CD4-positive, alpha-beta memory T cell (primary cell): ENCODE measurements around the gene TUBB4B. TPM values are rescaled to one million over a fixed set of nuclear protein-coding genes. Genes with fewer than 3 reads are reported as not detected.
A peak's percentile ranks its signal among the peaks of the same experiment; 100 is the strongest.

Experiments
- CTCF ChIA-PET: fragments of 350-600 bp; sonication (Branson Sonifier 250); formaldehyde crosslinking; loops from one replicate; lab custom pipeline; 2021; ENCODE audit warnings: inconsistent platforms; ENCODE audit not compliant: partially characterized antibody; lab: Charles Lee
- POLR2A ChIA-PET: fragments of 350-600 bp; sonication (Branson Sonifier 250); formaldehyde crosslinking; loops from one replicate; lab custom pipeline; 2021; ENCODE audit not compliant: partially characterized antibody; lab: Charles Lee
- DNase-seq, 5 donors: peaks; one replicate each; pipeline versions ENCODE4 v3.0.0 to v3.0.0-alpha.2; 2020 to 2022; ENCODE audit warnings: mixed read lengths in 1 of 5
- H3K27ac ChIP-seq: one replicate; pipeline ENCODE4 v1.7.0; 2013; ENCODE audit warnings: low read depth, low read length
- H3K27me3 ChIP-seq: 2 replicates; pipeline ENCODE4 v1.7.0; 2013; ENCODE audit warnings: mild to moderate bottlenecking, low read length, moderate library complexity; ENCODE audit not compliant: insufficient read depth
- H3K36me3 ChIP-seq: 2 replicates; pipeline ENCODE4 v1.7.0; 2013; ENCODE audit warnings: mild to moderate bottlenecking, low read length, moderate library complexity; ENCODE audit not compliant: insufficient read depth
- H3K4me1 ChIP-seq: 2 replicates; pipeline ENCODE4 v1.7.0; 2013; ENCODE audit warnings: mild to moderate bottlenecking, low read length, moderate library complexity; ENCODE audit not compliant: insufficient read depth
- H3K4me3 ChIP-seq, 2 donors: one replicate each; pipeline ENCODE4 v1.7.0; 2013; ENCODE audit warnings: low read length in 2 of 2, mild to moderate bottlenecking in 1 of 2
- H3K9me3 ChIP-seq, 2 donors: one replicate each; pipeline ENCODE4 v1.7.0; 2013; ENCODE audit warnings: low read length in 2 of 2, control low read depth in 1 of 2; ENCODE audit not compliant: control insufficient read depth in 1 of 2
- H3K27ac Mint-ChIP-seq, 7 donors: one replicate each; pipeline ENCODE4 v1.8.0; 2020 to 2021; ENCODE audit warnings: mixed read lengths in 7 of 7, mild to moderate bottlenecking in 6 of 7, inconsistent platforms in 3 of 7, moderate library complexity in 3 of 7
- H3K27me3 Mint-ChIP-seq, 2 donors: one replicate each; pipeline ENCODE4 v1.8.0; 2020 to 2021; ENCODE audit warnings: mixed read lengths in 2 of 2
- H3K36me3 Mint-ChIP-seq, 2 donors: one replicate each; pipeline ENCODE4 v1.8.0; 2020 to 2021; ENCODE audit warnings: mixed read lengths in 2 of 2, inconsistent platforms in 1 of 2, mild to moderate bottlenecking in 1 of 2
- H3K4me1 Mint-ChIP-seq, 4 donors: one replicate each; pipeline ENCODE4 v1.8.0; 2020 to 2021; ENCODE audit warnings: mixed read lengths in 4 of 4, mild to moderate bottlenecking in 1 of 4
- H3K4me3 Mint-ChIP-seq, 8 donors: one replicate each; pipeline ENCODE4 v1.8.0; 2020 to 2021; ENCODE audit warnings: mixed read lengths in 8 of 8, mild to moderate bottlenecking in 7 of 8, moderate library complexity in 6 of 8, inconsistent platforms in 3 of 8
- H3K9me3 Mint-ChIP-seq, 8 donors: one replicate each; pipeline ENCODE4 v1.8.0; 2020 to 2021; ENCODE audit warnings: mixed read lengths in 8 of 8, mild to moderate bottlenecking in 5 of 8, inconsistent platforms in 3 of 8, moderate library complexity in 1 of 8
- intact Hi-C: fragments of 100-400 bp; cut with micrococcal nuclease; formaldehyde crosslinking; loops from one replicate; pipeline ENCODE4 v1.15.1; 2023
- polyA plus RNA-seq, 2 donors: library from polyadenylated mRNA; unstranded; fragments of 300-500 nt; fragmentation: Illumina TruSeq; gene quantifications; one replicate each; pipeline ENCODE4 v1.2.3, GENCODE V29; 2021
- total RNA-seq, 2 experiments: library from RNA; stranded (reverse); gene quantifications; one replicate each; pipeline ENCODE4 v1.2.3, GENCODE V29; 2021

TUBB4B gene
- total and polyA plus RNA-seq, 4 experiments from 2014 or later: 53.1 to 103 (median 82.0) TPM

DNA sequence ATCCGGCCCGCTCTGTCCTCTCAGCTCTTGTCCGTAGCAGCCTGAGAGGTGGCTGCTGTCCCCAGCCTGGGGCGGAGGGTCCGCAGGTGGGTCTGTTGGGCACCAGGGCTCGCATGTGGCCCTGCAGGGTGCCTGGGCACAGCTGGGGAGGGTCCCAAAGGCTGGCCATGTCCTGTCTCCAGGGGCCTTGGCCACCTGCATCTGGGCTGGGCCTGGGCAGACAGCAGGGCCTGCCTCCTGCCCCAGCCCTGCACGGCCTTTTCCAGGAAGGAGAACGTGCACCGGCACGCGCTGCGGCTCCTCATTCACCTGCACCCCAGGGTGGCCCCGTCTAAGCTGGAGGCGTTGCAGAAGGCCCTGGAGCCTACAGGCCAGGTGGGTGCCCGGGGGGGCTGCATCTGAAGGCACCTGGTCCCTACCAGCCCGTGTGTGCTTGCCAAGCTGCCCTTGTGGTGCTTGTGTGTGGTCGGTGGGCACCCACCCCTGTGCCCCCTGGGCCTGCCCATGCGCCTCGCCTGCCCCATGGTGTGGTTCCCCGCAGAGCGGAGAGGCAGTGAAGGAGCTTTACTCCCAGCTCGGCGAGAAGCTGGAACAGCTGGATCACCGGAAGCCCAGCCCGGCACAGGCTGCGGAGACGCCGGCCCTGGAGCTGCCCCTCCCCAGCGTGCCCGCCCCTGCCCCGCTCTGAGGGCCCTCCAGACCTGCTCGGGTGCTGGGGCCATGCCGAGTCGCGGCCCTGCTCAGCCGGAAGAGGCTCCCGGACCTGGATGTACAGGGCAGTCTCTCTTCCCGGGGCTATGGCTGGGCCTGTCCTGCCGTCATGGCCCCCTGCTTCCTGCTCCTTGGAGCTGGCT lies 31.4 kb downstream of the TUBB4B start:
- no peak overlapping the region for H3K27ac ChIP-seq
- Mint-ChIP-seq H3K9me3 (no peaks in the 10 kb centered on the region), H3K27me3 (no peaks in the 10 kb centered on the region), H3K4me1 (peaks cover 13 to 32% (median 22%) of the 10 kb centered on the region in 4 donors), H3K27ac (no peak overlapping the region), H3K4me3 (no peak overlapping the region), H3K36me3 (peaks cover 20 to 25% of the 10 kb centered on the region in 2 donors)
- no peak overlapping the region for H3K4me3 ChIP-seq
- no peaks in the 10 kb centered on the region for H3K9me3 ChIP-seq
- DNase-seq: no peak
- H3K36me3 ChIP-seq: peaks cover 9% of the 10 kb centered on the region
- H3K27me3 ChIP-seq: no peaks in the 10 kb centered on the region
- H3K4me1 ChIP-seq: peaks cover 17% of the 10 kb centered on the region
- ChIA-PET POLR2A (interaction anchor here (0.7 to 2.0 kb wide), 2 partner anchors 16 to 32 kb away, joined by 3 to 7 read pairs; partner anchors contain the start of gene TUBB4B), CTCF (interaction anchor here (1.0 kb wide), 1 partner anchor 10 kb away, joined by 3 read pairs; no protein-coding TSS in a partner anchor)
- intact Hi-C loops: no loop called here

- H3K27ac Mint-ChIP-seq: no peak overlapping the region
- H3K4me1 Mint-ChIP-seq: peaks cover 13 to 36% (median 22%) of the 10 kb centered on the region in 4 donors
These were observed 32.0 kb downstream of the TUBB4B start for GRCh38 chr9:137273095-137273490.

DNA sequence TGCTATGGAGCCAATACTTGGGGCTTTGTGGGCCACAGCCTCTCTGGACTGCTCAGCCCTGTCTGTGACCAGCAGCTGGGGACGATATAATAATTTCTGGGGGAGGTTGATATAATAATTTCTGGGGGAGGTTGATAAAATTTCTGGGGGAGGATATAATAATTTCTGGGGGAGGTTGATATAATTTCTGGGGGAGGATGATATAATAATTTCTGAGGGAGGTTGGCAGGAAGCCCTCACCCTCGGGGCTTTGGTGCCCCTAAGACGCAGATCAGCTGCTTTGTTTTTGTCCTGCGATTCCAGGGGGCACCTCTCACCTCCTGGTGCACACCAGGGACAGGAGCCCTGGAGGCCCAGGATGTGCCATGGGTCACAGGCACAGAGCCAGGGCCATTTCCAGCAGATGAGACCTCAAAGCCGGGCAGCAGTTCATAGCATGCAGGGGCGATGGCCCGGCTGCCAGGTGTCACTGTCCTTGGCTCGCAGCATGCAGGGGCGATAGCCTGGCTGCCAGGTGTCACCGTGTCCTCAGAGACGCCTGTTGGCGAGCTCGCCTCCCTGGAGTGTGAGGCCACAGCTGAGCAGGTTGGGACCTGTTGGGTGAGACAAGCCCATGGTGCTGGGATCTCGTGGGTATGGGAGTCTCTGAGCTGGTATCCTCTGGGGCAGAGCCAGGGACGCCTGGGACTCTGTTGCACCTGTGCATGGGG lies 32.7 kb downstream of the TUBB4B start:
- POLR2A ChIA-PET: interaction anchor here (0.6 to 2.0 kb wide), 3 partner anchors 33 to 821 kb away, joined by 3 to 7 read pairs (median 3); partner anchors contain the start of gene TUBB4B
- H3K36me3 ChIP-seq: peaks cover 5% of the 10 kb centered on the region
- DNase-seq: no peak
- H3K4me1 Mint-ChIP-seq: peaks cover 9 to 33% (median 21%) of the 10 kb centered on the region in 4 donors
- CTCF ChIA-PET: interaction anchor here (1.0 kb wide), 1 partner anchor 8 kb away, joined by 3 read pairs; no protein-coding TSS in a partner anchor
- no peak overlapping the region for H3K4me3 ChIP-seq
- no peaks in the 10 kb centered on the region for H3K9me3 ChIP-seq
- H3K27me3 ChIP-seq: no peaks in the 10 kb centered on the region
- peaks cover 13 to 18% of the 10 kb centered on the region in 2 donors for H3K36me3 Mint-ChIP-seq
- H3K4me1 ChIP-seq: peaks cover 22% of the 10 kb centered on the region
- intact Hi-C loops: no loop called here
- no peak overlapping the region for H3K27ac ChIP-seq
- H3K27ac Mint-ChIP-seq: no peak overlapping the region
- no peak overlapping the region for H3K4me3 Mint-ChIP-seq
- H3K9me3 Mint-ChIP-seq: no peaks in the 10 kb centered on the region
- H3K27me3 Mint-ChIP-seq: peaks cover 0 to 1% of the 10 kb centered on the region in 2 donors

More at GRCh38 chr9:137273095-137273490, 32.0 kb downstream of the TUBB4B start:
- ChIA-PET POLR2A (interaction anchor here (0.6 to 2.0 kb wide), 3 partner anchors 17 to 205 kb away, joined by 3 to 7 read pairs (median 3); partner anchors contain the start of gene TUBB4B), CTCF (interaction anchor here (1.0 kb wide), 1 partner anchor 9 kb away, joined by 3 read pairs; no protein-coding TSS in a partner anchor)
- Mint-ChIP-seq H3K4me3 (no peak overlapping the region), H3K36me3 (peaks cover 17 to 23% of the 10 kb centered on the region in 2 donors), H3K9me3 (no peaks in the 10 kb centered on the region), H3K27me3 (peaks cover 0 to 1% of the 10 kb centered on the region in 2 donors)
- Histone ChIP-seq H3K36me3 (peaks cover 5% of the 10 kb centered on the region), H3K4me3 (no peak overlapping the region), H3K27me3 (no peaks in the 10 kb centered on the region), H3K27ac (no peak overlapping the region), H3K4me1 (peaks cover 22% of the 10 kb centered on the region), H3K9me3 (no peaks in the 10 kb centered on the region)
- intact Hi-C loops: no loop called here
- no peak for DNase-seq

DNA sequence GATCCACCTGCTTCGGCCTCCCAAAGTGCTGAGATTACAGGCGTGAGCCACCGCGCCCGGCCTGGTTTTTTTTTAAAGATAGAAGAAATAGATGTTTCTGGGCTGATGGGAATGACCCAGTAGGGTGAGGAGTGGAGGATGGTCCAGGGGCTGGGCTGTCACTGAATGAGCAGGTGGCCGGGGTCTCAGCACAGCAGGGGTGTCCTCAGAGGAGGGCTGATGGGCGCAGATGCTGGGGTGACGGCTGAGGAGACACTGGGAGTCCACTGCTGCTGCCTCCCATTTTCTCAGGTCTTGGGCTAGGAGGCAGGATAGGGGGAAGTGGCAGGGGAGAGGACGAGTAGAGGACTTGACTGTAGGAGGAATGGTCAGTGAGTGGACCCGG lies 34.1 kb downstream of the TUBB4B start:
- H3K4me1 ChIP-seq: peaks cover 22% of the 10 kb centered on the region
- H3K27me3 ChIP-seq: no peaks in the 10 kb centered on the region
- H3K9me3 ChIP-seq: no peaks in the 10 kb centered on the region
- Mint-ChIP-seq H3K27ac (peak overlapping the region in 1 of 7 donors; percentile 27), H3K4me3 (peak overlapping the region in 1 of 8 donors; percentile 43), H3K36me3 (peaks cover 5 to 7% of the 10 kb centered on the region in 2 donors), H3K4me1 (peaks cover 8 to 25% (median 17%) of the 10 kb centered on the region in 4 donors), H3K9me3 (no peaks in the 10 kb centered on the region), H3K27me3 (peaks cover 0 to 1% of the 10 kb centered on the region in 2 donors)
- no peaks in the 10 kb centered on the region for H3K36me3 ChIP-seq
- intact Hi-C loops: no loop called here
- H3K4me3 ChIP-seq: no peak overlapping the region
- ChIA-PET CTCF (no interaction called here), POLR2A (no interaction called here)
- H3K27ac ChIP-seq: no peak overlapping the region
- no peak for DNase-seq

- Mint-ChIP-seq H3K27me3 (peaks cover 0 to 1% of the 10 kb centered on the region in 2 donors), H3K4me1 (peaks cover 8 to 25% (median 17%) of the 10 kb centered on the region in 4 donors), H3K36me3 (peaks cover 5 to 7% of the 10 kb centered on the region in 2 donors), H3K4me3 (peak overlapping the region in 3 of 8 donors; percentile 43 to 71 (median 67)), H3K27ac (peak overlapping the region in 1 of 7 donors; percentile 25), H3K9me3 (no peaks in the 10 kb centered on the region)
- intact Hi-C loops: no loop called here
- CTCF ChIA-PET: no interaction called here
- no peaks in the 10 kb centered on the region for H3K27me3 ChIP-seq
- peaks cover 22% of the 10 kb centered on the region for H3K4me1 ChIP-seq
- POLR2A ChIA-PET: interaction anchor here (2.0 kb wide), 1 partner anchor 35 kb away, joined by 10 read pairs; the partner anchor contains the start of gene TUBB4B
- no peaks in the 10 kb centered on the region for H3K36me3 ChIP-seq
- H3K27ac ChIP-seq: no peak overlapping the region
- H3K9me3 ChIP-seq: no peaks in the 10 kb centered on the region
- DNase-seq: no peak
- H3K4me3 ChIP-seq: no peak overlapping the region
These were observed 34.7 kb downstream of the TUBB4B start for GRCh38 chr9:137275588-137276472.

DNA sequence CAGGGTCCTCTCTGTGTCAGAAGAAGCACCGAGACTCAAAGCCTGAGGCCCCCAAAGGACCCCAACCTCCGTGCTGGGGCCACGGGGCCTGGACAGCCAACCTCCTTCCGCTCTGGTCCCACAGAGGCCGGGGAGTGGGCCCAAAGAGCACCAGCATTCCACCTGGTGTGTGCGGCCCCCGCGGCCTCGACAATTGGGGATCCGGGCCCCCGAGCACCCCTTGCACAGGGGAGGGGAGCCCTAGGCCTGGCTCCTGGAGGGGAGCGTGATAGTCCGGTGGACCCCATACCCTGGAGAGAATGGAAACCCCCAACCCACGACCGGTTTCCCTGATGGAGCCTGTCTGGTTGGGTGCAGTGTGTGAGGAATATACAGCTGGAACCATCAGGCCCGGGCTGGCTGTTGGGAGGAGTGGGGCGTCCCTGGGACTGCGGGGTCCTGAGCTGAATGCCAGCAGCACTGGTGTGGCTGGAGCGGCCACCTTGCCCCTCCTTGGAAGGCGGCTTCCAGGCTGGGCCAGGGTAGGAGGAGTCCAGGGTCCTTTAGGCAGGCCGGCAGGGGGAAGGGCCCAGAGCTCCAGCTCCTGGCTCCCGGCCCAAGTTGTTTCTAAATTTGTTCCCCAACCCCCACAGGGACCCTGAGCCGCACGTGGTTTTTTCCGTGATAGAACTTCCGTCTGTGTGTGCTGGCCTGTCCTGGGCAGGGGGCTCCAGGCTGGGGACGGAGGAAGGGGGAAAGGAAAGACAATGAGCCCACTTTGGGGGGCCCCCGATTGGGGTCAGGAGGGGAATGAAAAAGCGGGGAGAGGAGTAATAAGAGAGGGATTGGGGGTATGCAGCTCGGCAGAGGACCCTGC lies 35.6 kb downstream of the TUBB4B start:
- DNase-seq: no peak
- Histone ChIP-seq H3K27me3 (no peaks in the 10 kb centered on the region), H3K4me1 (peaks cover 13% of the 10 kb centered on the region), H3K27ac (no peak overlapping the region), H3K36me3 (no peaks in the 10 kb centered on the region), H3K9me3 (no peaks in the 10 kb centered on the region), H3K4me3 (peak overlapping the region in 1 of 2 donors; percentile 47)
- intact Hi-C loops: no loop called here
- ChIA-PET POLR2A (interaction anchor here (2.0 kb wide), 1 partner anchor 36 kb away, joined by 10 read pairs; the partner anchor contains the start of gene TUBB4B), CTCF (no interaction called here)
- Mint-ChIP-seq H3K4me3 (peak overlapping the region in 2 of 8 donors; percentile 32 to 61), H3K27me3 (peaks cover 0 to 1% of the 10 kb centered on the region in 2 donors), H3K27ac (peak overlapping the region in 2 of 7 donors; percentile 13 to 36), H3K36me3 (peaks cover 0 to 5% of the 10 kb centered on the region in 2 donors), H3K4me1 (peaks cover 3 to 18% (median 10%) of the 10 kb centered on the region in 4 donors), H3K9me3 (no peaks in the 10 kb centered on the region)
